ENCODE measurements around the gene SLC22A23.

DNA sequence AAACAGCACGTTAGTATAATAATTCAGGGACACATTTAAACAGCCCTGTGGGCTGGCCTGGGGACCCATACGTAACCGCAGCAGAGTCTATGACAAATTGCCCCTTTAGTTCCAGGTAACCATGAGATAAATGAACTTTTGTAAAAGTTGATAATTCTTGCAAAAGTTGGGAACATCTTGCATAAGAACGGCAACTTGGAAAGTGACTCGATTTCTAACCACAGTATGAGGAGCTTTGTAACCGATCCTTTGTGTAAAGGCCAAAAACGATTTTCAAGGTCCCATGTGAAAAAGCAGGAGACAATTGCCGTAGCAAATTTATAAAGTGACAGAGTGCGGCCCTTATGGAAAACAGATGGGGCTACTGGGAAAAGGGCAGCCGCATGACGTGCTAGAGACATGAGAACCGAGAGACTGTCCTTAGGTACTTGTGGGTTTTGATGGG is 116.5 kb downstream of the SLC22A23 start:
- TF ChIP-seq EZH2 (IDR thresholded peaks at IDR 0.05; ENCODE audit: low read depth, unreplicated experiment) (no peak), POLR2AphosphoS5 (IDR thresholded peaks at IDR 0.05; ENCODE audit: low read depth) (no peak)
- TF ChIP-seq, protein P1, sequence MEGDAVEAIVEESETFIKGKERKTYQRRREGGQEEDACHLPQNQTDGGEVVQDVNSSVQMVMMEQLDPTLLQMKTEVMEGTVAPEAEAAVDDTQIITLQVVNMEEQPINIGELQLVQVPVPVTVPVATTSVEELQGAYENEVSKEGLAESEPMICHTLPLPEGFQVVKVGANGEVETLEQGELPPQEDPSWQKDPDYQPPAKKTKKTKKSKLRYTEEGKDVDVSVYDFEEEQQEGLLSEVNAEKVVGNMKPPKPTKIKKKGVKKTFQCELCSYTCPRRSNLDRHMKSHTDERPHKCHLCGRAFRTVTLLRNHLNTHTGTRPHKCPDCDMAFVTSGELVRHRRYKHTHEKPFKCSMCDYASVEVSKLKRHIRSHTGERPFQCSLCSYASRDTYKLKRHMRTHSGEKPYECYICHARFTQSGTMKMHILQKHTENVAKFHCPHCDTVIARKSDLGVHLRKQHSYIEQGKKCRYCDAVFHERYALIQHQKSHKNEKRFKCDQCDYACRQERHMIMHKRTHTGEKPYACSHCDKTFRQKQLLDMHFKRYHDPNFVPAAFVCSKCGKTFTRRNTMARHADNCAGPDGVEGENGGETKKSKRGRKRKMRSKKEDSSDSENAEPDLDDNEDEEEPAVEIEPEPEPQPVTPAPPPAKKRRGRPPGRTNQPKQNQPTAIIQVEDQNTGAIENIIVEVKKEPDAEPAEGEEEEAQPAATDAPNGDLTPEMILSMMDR (conservative IDR thresholded peaks at IDR 0.05; ENCODE audit: low read depth in 2 of 2), result no peak
- TF ChIP-seq, protein P2, sequence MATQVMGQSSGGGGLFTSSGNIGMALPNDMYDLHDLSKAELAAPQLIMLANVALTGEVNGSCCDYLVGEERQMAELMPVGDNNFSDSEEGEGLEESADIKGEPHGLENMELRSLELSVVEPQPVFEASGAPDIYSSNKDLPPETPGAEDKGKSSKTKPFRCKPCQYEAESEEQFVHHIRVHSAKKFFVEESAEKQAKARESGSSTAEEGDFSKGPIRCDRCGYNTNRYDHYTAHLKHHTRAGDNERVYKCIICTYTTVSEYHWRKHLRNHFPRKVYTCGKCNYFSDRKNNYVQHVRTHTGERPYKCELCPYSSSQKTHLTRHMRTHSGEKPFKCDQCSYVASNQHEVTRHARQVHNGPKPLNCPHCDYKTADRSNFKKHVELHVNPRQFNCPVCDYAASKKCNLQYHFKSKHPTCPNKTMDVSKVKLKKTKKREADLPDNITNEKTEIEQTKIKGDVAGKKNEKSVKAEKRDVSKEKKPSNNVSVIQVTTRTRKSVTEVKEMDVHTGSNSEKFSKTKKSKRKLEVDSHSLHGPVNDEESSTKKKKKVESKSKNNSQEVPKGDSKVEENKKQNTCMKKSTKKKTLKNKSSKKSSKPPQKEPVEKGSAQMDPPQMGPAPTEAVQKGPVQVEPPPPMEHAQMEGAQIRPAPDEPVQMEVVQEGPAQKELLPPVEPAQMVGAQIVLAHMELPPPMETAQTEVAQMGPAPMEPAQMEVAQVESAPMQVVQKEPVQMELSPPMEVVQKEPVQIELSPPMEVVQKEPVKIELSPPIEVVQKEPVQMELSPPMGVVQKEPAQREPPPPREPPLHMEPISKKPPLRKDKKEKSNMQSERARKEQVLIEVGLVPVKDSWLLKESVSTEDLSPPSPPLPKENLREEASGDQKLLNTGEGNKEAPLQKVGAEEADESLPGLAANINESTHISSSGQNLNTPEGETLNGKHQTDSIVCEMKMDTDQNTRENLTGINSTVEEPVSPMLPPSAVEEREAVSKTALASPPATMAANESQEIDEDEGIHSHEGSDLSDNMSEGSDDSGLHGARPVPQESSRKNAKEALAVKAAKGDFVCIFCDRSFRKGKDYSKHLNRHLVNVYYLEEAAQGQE (IDR thresholded peaks at IDR 0.05; ENCODE audit: unreplicated experiment), result no peak
